GM19351 (cell line): ENCODE results near the gene GPR137C.

Experiments
- ATAC-seq: cut with Tn5 transposase; IDR thresholded peaks from one replicate; pipeline ENCODE4 v1.9.1; 2021; ENCODE audit warnings: mild to moderate bottlenecking, moderate library complexity; ENCODE audit not compliant: unreplicated experiment

Gene GPR137C

GRCh38 chr14:52660832-52661231 is 108.2 kb downstream of the GPR137C start:
- no peak for ATAC-seq

GRCh38 chr14:52661314-52661713 is 108.7 kb downstream of the GPR137C start:
- no peak for ATAC-seq

- no peak for ATAC-seq
Measured at GRCh38 chr14:52663850-52664249, 111.2 kb downstream of the GPR137C start.

GRCh38 chr14:52678591-52678990 is 126.0 kb downstream of the GPR137C start:
- no peak for ATAC-seq

- ATAC-seq, result no peak
Measured at GRCh38 chr14:52683985-52684520, 131.4 kb downstream of the GPR137C start.

GRCh38 chr14:52686176-52686575 is 133.5 kb downstream of the GPR137C start:
- no peak for ATAC-seq
